Thyroid gland (tissue), 4 donors: ENCODE measurements around the gene GALNT17. TPM values are rescaled to one million over a fixed set of nuclear protein-coding genes. Genes with fewer than 3 reads are reported as not detected.

Experiments used
- DNase-seq, 2 donors: peaks; one replicate each; pipeline ENCODE4 v3.0.0-alpha.2; 2019
- H3K27ac ChIP-seq, 3 donors: fragments of 200-600 bp; sonication (generic); 1 replicate in 2 of 3; 2 replicates in 1 of 3; pipeline ENCODE4 v1.5.1; 2016 to 2019; ENCODE audit warnings: mild to moderate bottlenecking in 1 of 3, moderate library complexity in 1 of 3
- H3K27me3 ChIP-seq: fragments of 200-600 bp; sonication (generic); one replicate; pipeline ENCODE4 v1.5.1; 2019
- H3K36me3 ChIP-seq, 2 donors: fragments of 200-600 bp; sonication (generic); one replicate each; pipeline ENCODE4 v1.5.1; 2016 to 2019
- H3K4me1 ChIP-seq, 2 donors: fragments of 200-600 bp; sonication (generic); one replicate each; pipeline ENCODE4 v1.5.1; 2017 to 2019
- H3K4me3 ChIP-seq, 3 donors: fragments of 200-600 bp; sonication (generic); replicated peaks in 1 of 3; 1 replicate in 2 of 3; 2 replicates in 1 of 3; pipeline ENCODE4 v1.5.1; 2016; ENCODE audit warnings: mild to moderate bottlenecking in 1 of 3
- H3K9me3 ChIP-seq: fragments of 200-600 bp; sonication (generic); one replicate; pipeline ENCODE4 v1.5.1; 2017
- POLR2A ChIP-seq, 2 donors: fragments of 450-650 bp; IDR thresholded peaks; one replicate each; pipeline ENCODE4 v1.6.1; 2017; ENCODE audit warnings: antibody characterized with exemption in 2 of 2, mild to moderate bottlenecking in 2 of 2, moderate library complexity in 1 of 2
- WGBS, 2 donors: methylation state at CpG; one replicate each; pipeline ENCODE4 v1.1.5; 2017; 5-methylcytosine and 5-hydroxymethylcytosine counted together
- intact Hi-C: fragments of 100-400 bp; cut with DNase I; formaldehyde crosslinking; loops from one replicate; pipeline ENCODE4 v1.15.1; 2023
- total RNA-seq, 4 donors: library from RNA; depleted of rRNA; stranded (reverse); fragments of >200 nt; gene quantifications; one replicate each; pipeline ENCODE4 v1.2.3, GENCODE V29; 2016
- TF ChIP-seq, protein P1 (sequence below), 6 experiments: fragments of 200-600 bp in 3 of 6; fragments of 450-650 bp in 3 of 6; sonication (generic) in 3 of 6; IDR thresholded peaks; one replicate each; pipeline ENCODE4 v1.5.1; 2016 to 2019; ENCODE audit warnings: antibody characterized with exemption in 6 of 6, mild to moderate bottlenecking in 2 of 6, inconsistent platforms in 1 of 6, moderate library complexity in 1 of 6

Gene GALNT17
- total RNA-seq = 10 to 100 TPM in 3 of 4 donors, 1 to 10 TPM in 1; 5.8 to 63.8 (median 37.1) TPM

- no peak for DNase-seq
- TF ChIP-seq POLR2A (IDR thresholded peaks at IDR 0.05) = no peak
- TF ChIP-seq, protein P1, sequence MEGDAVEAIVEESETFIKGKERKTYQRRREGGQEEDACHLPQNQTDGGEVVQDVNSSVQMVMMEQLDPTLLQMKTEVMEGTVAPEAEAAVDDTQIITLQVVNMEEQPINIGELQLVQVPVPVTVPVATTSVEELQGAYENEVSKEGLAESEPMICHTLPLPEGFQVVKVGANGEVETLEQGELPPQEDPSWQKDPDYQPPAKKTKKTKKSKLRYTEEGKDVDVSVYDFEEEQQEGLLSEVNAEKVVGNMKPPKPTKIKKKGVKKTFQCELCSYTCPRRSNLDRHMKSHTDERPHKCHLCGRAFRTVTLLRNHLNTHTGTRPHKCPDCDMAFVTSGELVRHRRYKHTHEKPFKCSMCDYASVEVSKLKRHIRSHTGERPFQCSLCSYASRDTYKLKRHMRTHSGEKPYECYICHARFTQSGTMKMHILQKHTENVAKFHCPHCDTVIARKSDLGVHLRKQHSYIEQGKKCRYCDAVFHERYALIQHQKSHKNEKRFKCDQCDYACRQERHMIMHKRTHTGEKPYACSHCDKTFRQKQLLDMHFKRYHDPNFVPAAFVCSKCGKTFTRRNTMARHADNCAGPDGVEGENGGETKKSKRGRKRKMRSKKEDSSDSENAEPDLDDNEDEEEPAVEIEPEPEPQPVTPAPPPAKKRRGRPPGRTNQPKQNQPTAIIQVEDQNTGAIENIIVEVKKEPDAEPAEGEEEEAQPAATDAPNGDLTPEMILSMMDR (IDR thresholded peaks at IDR 0.05) = no peak
- WGBS, 2 donors = no CpG with 5 or more reads among the region's 34 CpGs
- intact Hi-C loops = no loop called here
- no peaks in the 10 kb centered on the region for H3K27me3 ChIP-seq
- peak within 1 kb of the TSS; percentile 36 to 73 (median 68) for H3K4me3 ChIP-seq
- no peaks in the 10 kb centered on the region for H3K36me3 ChIP-seq
- H3K9me3 ChIP-seq = no peaks in the 10 kb centered on the region
- H3K4me1 ChIP-seq = peaks cover 12 to 31% of the 10 kb centered on the region in 2 donors
- H3K27ac ChIP-seq = peak within 1 kb of the TSS; percentile 17 to 83 (median 26)
Measured at GRCh38 chr7:71132127-71132376, at the start of gene GALNT17. Gene GALNT17, plus strand, starts transcription at chr7:71132144.

DNA sequence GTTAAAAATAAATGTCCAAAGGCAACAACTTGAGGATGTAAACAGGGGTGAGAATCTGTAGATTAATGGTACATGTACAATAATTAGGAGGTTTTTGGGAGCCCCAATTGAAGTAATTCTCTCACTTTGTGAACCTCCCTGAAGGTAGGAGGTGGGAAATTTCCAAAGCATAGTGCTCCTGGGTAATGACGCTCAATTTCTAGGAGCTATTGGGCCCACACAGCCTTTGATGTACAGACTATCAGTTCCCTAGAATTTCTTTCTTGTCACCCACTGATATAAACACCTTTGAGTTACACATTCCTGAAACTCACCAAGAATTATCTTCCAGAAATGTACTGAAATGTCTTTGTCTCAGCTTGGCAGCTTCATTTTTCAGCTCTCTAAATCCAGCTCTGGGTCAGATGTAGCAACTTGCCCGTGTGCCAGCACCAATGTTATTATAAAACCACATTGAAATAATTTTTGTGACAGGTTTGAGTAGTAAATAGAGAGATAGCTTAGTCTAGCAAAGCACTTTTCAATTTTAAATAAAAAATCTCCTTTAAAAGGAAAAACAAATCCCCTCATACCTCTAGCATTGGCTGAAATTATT lies 36.6 kb upstream of the GALNT17 start:
- Histone ChIP-seq H3K27ac (no peak overlapping the region), H3K36me3 (no peaks in the 10 kb centered on the region), H3K9me3 (no peaks in the 10 kb centered on the region), H3K27me3 (no peaks in the 10 kb centered on the region), H3K4me3 (no peak overlapping the region), H3K4me1 (no peaks in the 10 kb centered on the region)
- TF ChIP-seq POLR2A (IDR thresholded peaks at IDR 0.05) = no peak
- TF ChIP-seq, protein P1 (IDR thresholded peaks at IDR 0.05) = no peak
- DNase-seq = no peak
- WGBS, 2 donors = 76 to 78% methylated on average over 2 of the region's 2 CpGs
- intact Hi-C loops = no loop called here

DNA sequence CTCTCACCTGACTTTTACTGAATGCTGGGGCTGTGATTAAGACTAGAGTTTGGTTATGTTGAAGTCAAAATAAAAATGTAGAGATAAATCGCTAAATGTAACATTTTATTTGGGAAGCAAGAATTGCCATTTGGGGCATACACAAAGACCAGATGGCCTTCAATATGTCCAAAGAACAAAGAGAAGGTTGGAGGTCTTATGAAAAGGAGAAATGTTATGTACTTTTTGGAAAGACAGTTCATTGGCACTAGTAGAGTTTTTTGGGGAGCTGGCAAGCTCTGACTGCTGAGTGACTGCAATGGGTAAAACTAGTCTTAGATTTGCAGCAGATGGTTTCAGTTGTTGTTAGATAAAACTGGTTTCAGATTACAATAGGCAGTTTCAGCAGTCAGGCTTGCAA lies 35.6 kb upstream of the GALNT17 start:
- 96 to 100% methylated on average over 1 of the region's 1 CpG for WGBS, 2 donors
- H3K27me3 ChIP-seq = no peaks in the 10 kb centered on the region
- no peak overlapping the region for H3K27ac ChIP-seq
- no peaks in the 10 kb centered on the region for H3K9me3 ChIP-seq
- intact Hi-C loops = no loop called here
- no peaks in the 10 kb centered on the region for H3K4me1 ChIP-seq
- TF ChIP-seq, protein P1 (IDR thresholded peaks at IDR 0.05) = no peak
- no peak for TF ChIP-seq POLR2A (IDR thresholded peaks at IDR 0.05)
- H3K36me3 ChIP-seq = no peaks in the 10 kb centered on the region
- H3K4me3 ChIP-seq = no peak overlapping the region
- DNase-seq = no peak

DNA sequence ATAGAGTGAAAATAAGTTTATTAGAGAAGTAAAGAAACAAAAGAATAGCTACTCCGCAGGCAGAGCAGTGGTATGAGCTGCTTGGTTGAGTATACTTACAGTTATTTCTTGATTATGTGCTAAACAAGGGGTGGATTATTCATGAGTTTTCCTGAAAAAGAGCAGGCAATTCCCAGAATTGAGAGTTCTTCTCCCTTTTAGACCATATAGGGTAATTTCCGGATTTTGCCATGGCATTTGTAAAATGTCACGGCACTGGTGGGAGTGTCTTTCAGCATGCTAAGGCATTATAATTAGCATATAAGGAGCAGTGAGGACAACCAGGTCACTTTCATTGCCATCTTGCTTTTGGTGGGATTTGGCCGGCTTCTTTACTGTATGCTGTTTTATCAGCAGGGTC lies 25.7 kb upstream of the GALNT17 start:
- intact Hi-C loops = no loop called here
- WGBS, 2 donors = 93% methylated on average over 4 of the region's 4 CpGs
- H3K27me3 ChIP-seq = no peaks in the 10 kb centered on the region
- no peaks in the 10 kb centered on the region for H3K36me3 ChIP-seq
- no peak overlapping the region for H3K27ac ChIP-seq
- no peaks in the 10 kb centered on the region for H3K9me3 ChIP-seq
- no peak for TF ChIP-seq POLR2A (IDR thresholded peaks at IDR 0.05)
- TF ChIP-seq, protein P1 (IDR thresholded peaks at IDR 0.05) = no peak
- no peak overlapping the region for H3K4me3 ChIP-seq
- DNase-seq = no peak
- H3K4me1 ChIP-seq = no peaks in the 10 kb centered on the region

DNA sequence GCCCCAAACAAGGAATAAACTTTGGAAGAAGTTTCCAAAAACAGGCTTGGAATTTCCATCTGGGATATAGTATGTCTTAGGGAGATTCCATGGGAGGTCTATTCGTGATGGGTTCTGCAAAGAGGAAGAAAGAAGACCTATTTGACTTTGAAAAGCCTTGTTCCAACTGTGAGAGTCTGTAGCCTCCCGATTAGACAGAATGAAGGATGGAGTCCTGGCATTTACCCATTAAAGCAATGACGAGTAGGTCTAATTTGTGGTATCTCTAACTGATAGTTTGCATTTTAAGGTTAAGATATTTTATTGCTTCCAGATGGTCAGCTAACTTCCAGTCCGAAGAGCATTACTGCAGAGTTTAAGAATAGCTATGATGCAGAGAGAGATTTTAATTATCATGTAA lies 19.5 kb upstream of the GALNT17 start:
- H3K27me3 ChIP-seq = no peaks in the 10 kb centered on the region
- no peaks in the 10 kb centered on the region for H3K9me3 ChIP-seq
- H3K36me3 ChIP-seq = no peaks in the 10 kb centered on the region
- H3K27ac ChIP-seq = no peak overlapping the region
- intact Hi-C loops = no loop called here
- no peaks in the 10 kb centered on the region for H3K4me1 ChIP-seq
- H3K4me3 ChIP-seq = no peak overlapping the region
- no peak for DNase-seq
- no peak for TF ChIP-seq POLR2A (IDR thresholded peaks at IDR 0.05)
- TF ChIP-seq, protein P1 (IDR thresholded peaks at IDR 0.05) = no peak
- WGBS, 2 donors = 44 to 52% methylated on average over 4 of the region's 4 CpGs
